Right hindlimb (tissue), 1 donor: ENCODE results near the gene KIF5A.
"Not testable (repeated sequence)": the region's sequence is repeated elsewhere in the genome, so short reads cannot be mapped to it uniquely, and the experiment has no call there.

Source experiments
- DNase-seq: peaks from one replicate; pipeline ENCODE4 v3.0.0-alpha.2; 2018

The KIF5A gene

DNA sequence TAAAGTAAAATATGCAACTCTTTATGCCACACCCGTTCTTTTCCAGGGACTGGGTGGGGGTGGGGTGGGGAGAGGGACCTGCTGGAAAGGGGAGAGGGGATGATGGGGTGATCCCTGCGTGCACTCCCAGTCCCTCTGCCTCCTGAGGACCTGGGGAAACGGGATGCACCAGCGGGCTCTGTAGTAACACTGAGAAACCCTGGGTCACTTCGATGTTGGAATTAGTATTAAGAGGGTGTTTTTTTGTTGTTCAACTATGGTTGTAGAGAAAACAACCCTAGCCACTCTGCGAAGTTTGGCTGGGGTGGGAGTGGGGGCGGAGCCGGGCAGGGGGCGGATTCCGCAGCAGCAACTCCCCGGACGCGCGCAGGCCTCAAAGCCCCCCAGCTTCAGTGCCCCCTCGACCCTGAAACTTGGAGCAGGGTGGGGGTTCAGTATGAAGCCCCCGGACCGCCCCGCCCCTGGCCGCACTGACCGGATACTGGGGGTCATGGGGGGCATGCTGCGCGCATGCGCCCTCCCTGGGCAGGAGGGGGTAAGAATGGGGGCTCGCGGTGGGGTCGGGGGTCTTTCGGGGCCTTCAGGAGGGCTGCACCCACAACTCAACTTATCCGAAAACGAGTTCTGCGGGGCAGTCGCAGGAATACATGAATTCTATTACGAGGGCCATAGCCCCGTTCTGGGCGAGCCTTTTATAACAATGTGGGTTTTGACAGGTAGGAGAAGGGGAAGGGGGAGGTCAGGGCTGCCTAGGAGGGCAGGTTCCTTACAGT is 60.1 kb downstream of the KIF5A start:
- DNase-seq, result peak; percentile 70

GRCh38 chr12:57610554-57611107 is 60.8 kb downstream of the KIF5A start:
- DNase-seq, result peak; percentile 74

GRCh38 chr12:57611108-57611826 is 61.4 kb downstream of the KIF5A start, which contains the start of gene ARHGEF25:
TSS of gene ARHGEF25 (plus strand) at chr12:57611435. CDS start at chr12:57611895, 460 bp downstream.
- DNase-seq, result peak; percentile 94

GRCh38 chr12:57611827-57612710 is 62.2 kb downstream of the KIF5A start:
- peak; percentile 15 for DNase-seq

DNA sequence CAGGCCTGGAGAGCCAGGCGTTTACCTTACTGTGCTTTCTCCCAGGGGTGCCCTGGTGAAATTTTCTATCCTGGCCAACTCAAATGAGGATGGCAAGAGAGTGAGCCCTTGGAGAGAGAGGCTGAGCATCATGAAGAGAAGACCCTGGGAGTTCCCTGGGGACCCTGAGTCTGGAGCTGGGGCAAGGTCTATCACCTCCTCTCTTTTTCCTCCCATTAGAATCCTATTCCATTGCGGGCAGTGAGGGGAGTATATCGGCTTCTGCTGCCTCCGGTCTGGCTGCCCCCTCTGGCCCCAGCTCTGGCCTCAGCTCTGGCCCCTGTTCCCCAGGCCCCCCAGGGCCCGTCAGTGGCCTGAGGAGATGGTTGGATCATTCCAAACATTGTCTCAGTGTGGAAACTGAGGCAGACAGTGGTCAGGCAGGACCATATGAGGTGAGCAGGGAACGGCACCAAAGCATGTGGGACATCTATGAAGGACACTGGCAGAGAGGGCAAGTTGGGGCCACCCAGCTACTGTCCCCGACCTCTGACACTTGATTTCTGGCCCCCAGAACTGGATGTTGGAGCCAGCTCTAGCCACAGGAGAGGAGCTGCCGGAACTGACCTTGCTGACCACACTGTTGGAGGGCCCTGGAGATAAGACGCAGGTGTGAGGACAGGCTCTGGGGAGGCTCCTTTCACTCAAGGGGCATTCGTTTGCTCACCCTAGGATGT is 63.0 kb downstream of the KIF5A start:
- DNase-seq, result no peak

- peak; percentile 10 for DNase-seq
Measured at GRCh38 chr12:57613427-57614109, 63.7 kb downstream of the KIF5A start.

DNA sequence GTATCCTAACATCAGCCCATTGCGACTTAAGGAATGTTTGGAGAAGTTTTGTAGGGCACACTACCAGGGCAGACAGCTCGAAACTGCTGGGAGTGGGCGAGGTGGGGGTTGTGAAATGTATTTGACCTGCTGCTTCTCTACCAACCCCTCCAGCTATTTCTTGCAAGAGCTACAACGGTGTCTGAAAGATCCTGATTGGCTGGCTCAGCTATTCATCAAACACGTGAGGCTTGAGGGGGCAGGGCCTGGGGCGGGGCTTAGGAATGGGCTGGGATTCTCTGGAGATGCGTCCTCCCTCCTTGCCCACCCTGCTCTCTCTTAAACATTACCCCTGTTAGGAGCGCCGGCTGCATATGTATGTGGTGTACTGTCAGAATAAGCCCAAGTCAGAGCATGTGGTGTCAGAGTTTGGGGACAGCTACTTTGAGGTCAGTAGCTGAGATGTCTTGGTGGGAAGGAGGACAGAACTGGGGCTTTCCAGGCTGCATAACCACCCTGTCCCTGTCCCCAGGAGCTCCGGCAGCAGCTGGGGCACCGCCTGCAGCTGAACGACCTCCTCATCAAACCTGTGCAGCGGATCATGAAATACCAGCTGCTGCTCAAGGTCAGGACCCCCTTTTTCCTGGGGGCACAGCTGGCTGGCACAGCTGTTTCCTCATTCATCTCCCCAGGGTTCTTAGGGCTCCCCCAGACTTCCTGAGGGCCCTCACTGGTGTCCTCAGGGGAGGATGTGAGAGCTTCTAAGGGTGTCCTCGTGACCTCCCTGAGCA is 64.5 kb downstream of the KIF5A start:
- DNase-seq, result no peak

- no peak for DNase-seq
Measured at GRCh38 chr12:57614948-57615500, 65.2 kb downstream of the KIF5A start.

GRCh38 chr12:57615637-57616036 is 65.8 kb downstream of the KIF5A start:
- no peak for DNase-seq

- no peak for DNase-seq
Measured at GRCh38 chr12:57616383-57617101, 66.7 kb downstream of the KIF5A start.

DNA sequence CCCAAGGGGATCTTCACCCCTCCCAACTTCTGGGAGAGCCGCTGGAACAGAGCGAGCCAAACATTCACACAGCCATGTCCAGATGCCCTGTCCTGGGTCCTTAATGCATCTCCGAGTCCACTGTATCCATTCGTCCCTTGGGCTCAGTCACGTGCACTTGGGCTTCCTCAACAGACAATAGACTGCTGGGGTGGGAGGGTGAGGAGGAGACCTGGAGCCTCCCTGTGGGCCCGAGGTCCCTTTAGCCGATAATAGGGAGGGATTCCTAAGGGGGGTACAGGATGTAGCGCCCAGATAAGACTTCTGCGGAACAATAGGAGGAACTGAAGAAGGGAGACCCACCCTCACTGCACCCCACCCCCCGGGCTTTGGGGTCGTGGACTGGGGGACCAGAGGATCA is 68.1 kb downstream of the KIF5A start:
- no peak for DNase-seq

DNA sequence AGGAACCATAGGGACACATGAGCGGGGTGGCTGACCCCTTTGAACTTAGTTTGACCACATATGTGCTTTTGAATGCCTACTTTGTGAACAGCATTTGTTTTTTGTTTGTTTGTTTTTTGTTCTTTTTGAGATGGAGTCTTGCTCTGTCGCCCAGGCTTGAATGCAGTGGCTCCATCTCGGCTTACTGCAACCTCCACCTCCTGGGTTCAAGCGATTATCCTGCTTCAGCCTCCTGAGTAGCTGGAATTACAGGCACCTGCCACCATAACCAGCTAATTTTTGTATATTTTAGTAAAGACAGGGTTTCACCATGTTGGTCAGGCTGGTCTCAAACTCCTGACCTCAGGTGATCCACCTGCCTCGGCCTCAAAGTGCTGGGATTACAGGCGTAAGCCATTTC is 68.6 kb downstream of the KIF5A start:
- not testable (repeated sequence) for DNase-seq

DNA sequence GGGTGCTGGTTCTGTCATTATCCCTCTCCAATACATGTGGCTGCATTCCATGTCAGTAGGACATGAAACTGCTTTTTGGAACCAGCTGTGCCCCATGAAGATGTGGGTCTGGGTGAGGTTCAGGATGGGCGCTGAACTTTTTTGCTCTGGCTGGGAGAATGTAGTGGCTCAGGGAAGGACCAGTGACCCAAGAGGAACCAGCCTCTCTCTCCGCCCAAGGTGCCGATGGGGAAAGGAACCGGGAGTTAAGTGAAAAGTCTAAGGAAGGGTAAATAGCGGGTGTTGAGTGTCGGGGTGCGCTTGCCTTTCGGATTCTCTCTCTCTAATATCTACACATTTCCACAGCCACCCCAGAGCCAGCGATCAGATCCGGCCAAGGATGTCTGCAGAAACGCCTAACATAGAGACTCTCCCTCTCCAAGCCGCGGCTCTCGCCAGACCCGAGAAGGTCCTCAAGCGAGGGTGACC is 69.2 kb downstream of the KIF5A start:
- no peak for DNase-seq

DNA sequence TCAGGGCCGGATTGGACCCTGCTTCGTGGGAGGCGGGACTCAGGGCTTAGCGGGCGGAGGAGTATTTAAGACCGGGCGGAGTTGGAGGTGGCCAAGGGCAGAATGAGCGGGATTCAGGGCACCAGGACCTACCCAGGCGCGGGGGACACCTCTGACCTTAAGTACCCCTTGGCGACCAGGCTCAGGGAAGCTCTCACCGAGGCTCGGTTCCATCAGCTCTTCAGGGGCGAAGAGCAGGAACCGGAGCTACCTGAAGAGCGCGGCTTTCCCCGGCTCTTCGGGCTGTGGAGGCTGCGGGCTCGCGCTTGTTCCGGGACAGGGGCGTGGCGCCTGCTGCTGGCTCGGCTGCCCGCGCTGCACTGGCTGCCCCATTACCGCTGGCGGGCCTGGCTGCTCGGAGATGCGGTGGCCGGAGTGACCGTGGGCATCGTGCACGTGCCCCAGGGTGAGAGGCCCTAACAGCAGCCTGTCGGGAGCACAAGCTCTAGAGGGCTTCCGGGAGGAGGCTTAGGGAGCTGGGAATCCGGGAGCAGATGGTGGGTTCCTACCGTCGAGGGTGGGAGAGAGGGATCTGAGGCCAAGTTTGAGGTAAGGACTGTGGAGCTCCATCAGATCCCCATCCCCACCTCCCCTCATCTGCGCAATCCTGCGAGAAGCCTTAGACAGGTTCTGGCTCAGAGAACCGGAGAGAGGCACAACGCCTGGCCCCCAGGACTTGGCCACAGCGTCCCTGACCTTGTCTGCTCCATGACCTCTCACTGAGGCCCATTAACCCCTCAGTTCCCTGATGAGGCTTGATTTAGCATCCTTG is 69.8 kb downstream of the KIF5A start:
- DNase-seq, result no peak

- no peak for DNase-seq
Measured at GRCh38 chr12:57620245-57620935, 70.5 kb downstream of the KIF5A start.

DNA sequence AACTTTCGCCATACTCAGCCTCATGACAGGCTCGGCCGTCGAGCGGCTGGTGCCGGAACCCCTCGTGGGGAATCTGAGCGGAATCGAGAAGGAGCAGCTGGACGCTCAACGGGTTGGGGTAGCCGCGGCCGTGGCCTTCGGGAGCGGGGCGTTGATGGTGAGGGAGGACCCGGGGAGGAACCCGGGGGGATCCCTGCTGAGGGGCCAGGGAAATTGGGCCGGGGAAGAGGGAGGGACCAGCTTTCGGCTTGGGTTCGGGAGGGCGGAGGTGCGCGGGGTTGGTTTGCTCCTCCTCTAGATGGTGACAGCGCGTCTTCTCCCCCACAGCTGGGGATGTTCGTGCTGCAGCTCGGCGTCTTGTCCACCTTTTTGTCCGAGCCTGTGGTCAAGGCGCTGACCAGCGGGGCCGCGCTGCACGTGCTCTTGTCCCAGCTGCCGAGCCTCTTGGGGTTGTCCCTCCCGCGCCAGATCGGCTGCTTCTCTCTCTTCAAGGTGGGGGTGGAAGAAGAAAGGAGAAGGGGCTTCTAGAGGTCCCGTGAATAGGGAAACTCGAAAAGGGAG is 71.2 kb downstream of the KIF5A start:
- no peak for DNase-seq

GRCh38 chr12:57621497-57622292 is 71.9 kb downstream of the KIF5A start:
- peak; percentile 73 for DNase-seq
